HL-60/S4 treated with retinoic acid at 250 ng/mL for 4 days and 3 days (cell line): ENCODE measurements around the gene REPIN1.
"Not testable (repeated sequence)": the region's sequence is repeated elsewhere in the genome, so short reads cannot be mapped to it uniquely, and the experiment has no call there.

Experiments
- in situ Hi-C: fragments of 300-500 bp; cut with MboI; formaldehyde crosslinking; loops from 2 replicates; pipeline ENCODE4 v1.7.0; 2022; ENCODE audit warnings: low sequenced_read_pairs

REPIN1 gene

GRCh38 chr7:150374472-150374871 lies 5.8 kb downstream of the REPIN1 start:
- in situ Hi-C loops = no loop called here

GRCh38 chr7:150375662-150376521 lies 7.3 kb downstream of the REPIN1 start:
- in situ Hi-C loops = no loop called here

GRCh38 chr7:150376560-150376959 lies 7.9 kb downstream of the REPIN1 start:
- in situ Hi-C loops = no loop called here

GRCh38 chr7:150377196-150377595 lies 8.6 kb downstream of the REPIN1 start:
- in situ Hi-C loops = no loop called here

GRCh38 chr7:150377635-150378034 lies 9.0 kb downstream of the REPIN1 start:
- in situ Hi-C loops = no loop called here

- in situ Hi-C loops = no loop called here
Measured at GRCh38 chr7:150378115-150378852, 9.7 kb downstream of the REPIN1 start.

GRCh38 chr7:150378853-150379440 lies 10.3 kb downstream of the REPIN1 start, which contains the start of gene ZNF775:
TSS of gene ZNF775 (plus strand) at chr7:150379330. CDS start at chr7:150388471, 9,141 bp downstream.
- in situ Hi-C loops = no loop called here

- in situ Hi-C loops = no loop called here
Measured at GRCh38 chr7:150379441-150380379, 11.1 kb downstream of the REPIN1 start.

- in situ Hi-C loops = no loop called here
Measured at GRCh38 chr7:150380463-150380862, 11.8 kb downstream of the REPIN1 start.

- in situ Hi-C loops = no loop called here
Measured at GRCh38 chr7:150381096-150381495, 12.5 kb downstream of the REPIN1 start.

- in situ Hi-C loops = no loop called here
Measured at GRCh38 chr7:150381785-150382122, 13.1 kb downstream of the REPIN1 start.

GRCh38 chr7:150382123-150382843 lies 13.7 kb downstream of the REPIN1 start:
- in situ Hi-C loops = no loop called here

- in situ Hi-C loops = no loop called here
Measured at GRCh38 chr7:150382844-150383225, 14.2 kb downstream of the REPIN1 start.

GRCh38 chr7:150383710-150384397 lies 15.2 kb downstream of the REPIN1 start:
- in situ Hi-C loops = no loop called here

- in situ Hi-C loops = no loop called here
Measured at GRCh38 chr7:150384406-150385301, 16.0 kb downstream of the REPIN1 start.

GRCh38 chr7:150385302-150385723 lies 16.7 kb downstream of the REPIN1 start:
- in situ Hi-C loops = no loop called here

GRCh38 chr7:150385884-150386283 lies 17.3 kb downstream of the REPIN1 start:
- in situ Hi-C loops = not testable (repeated sequence)

- in situ Hi-C loops = no loop called here
Measured at GRCh38 chr7:150388306-150388705, 19.7 kb downstream of the REPIN1 start.
